ENCODE data around the gene SLC16A2.

- TF ChIP-seq EP300 (IDR thresholded peaks at IDR 0.05) (no peak), POLR2AphosphoS5 (IDR thresholded peaks at IDR 0.05) (no peak), POLR2A (IDR thresholded peaks at IDR 0.05) (no peak)
These were observed 13.0 kb downstream of the SLC16A2 start for GRCh38 chrX:74434336-74434735.
